ENCODE results near the gene RPS19BP1.

Gene RPS19BP1

GRCh38 chr22:39532215-39533073, at the start of gene RPS19BP1:
Gene RPS19BP1, minus strand, starts transcription at chr22:39532748. Its CDS starts 10 bp downstream, at chr22:39532738.
- Histone ChIP-seq H3K4me3 (ENCODE audit: low read length in 2 of 2) (peak within 1 kb of the TSS; percentile 77 to 92), H3K27ac (ENCODE audit: low read depth in 2 of 2, low read length in 2 of 2) (peak within 1 kb of the TSS; percentile 79 to 91), H3K9ac (ENCODE audit: low read depth in 1 of 2, low read length in 2 of 2) (peak within 1 kb of the TSS; percentile 91 to 96), H3K36me3 (ENCODE audit: control insufficient read depth in 2 of 2, insufficient read depth in 2 of 2, low read length in 2 of 2) (peaks cover 3 to 21% of the 10 kb centered on the region in 2 donors), H3K4me1 (ENCODE audit: control insufficient read depth in 2 of 2, insufficient read depth in 2 of 2, low read length in 2 of 2) (peaks cover 44 to 45% of the 10 kb centered on the region in 2 donors), H3K27me3 (ENCODE audit: control insufficient read depth in 2 of 2, insufficient read depth in 2 of 2, low read length in 2 of 2) (no peaks in the 10 kb centered on the region), H3K9me3 (ENCODE audit: control insufficient read depth in 2 of 2, low read length in 2 of 2) (no peaks in the 10 kb centered on the region)

- H3K36me3 ChIP-seq (ENCODE audit: control insufficient read depth in 2 of 2, insufficient read depth in 2 of 2, low read length in 2 of 2): no peaks in the 10 kb centered on the region
- H3K9me3 ChIP-seq (ENCODE audit: control insufficient read depth in 2 of 2, low read length in 2 of 2): no peaks in the 10 kb centered on the region
- H3K4me1 ChIP-seq (ENCODE audit: control insufficient read depth in 2 of 2, insufficient read depth in 2 of 2, low read length in 2 of 2): no peaks in the 10 kb centered on the region
- peaks cover 0 to 7% of the 10 kb centered on the region in 2 donors for H3K27me3 ChIP-seq (ENCODE audit: control insufficient read depth in 2 of 2, insufficient read depth in 2 of 2, low read length in 2 of 2)
- no peak overlapping the region for H3K4me3 ChIP-seq (ENCODE audit: low read length in 2 of 2)
- H3K9ac ChIP-seq (ENCODE audit: low read depth in 1 of 2, low read length in 2 of 2): no peak overlapping the region
- no peak overlapping the region for H3K27ac ChIP-seq (ENCODE audit: low read depth in 2 of 2, low read length in 2 of 2)
Observed at GRCh38 chr22:39581303-39581702, 48.8 kb upstream of the RPS19BP1 start.

GRCh38 chr22:39580795-39581194, 48.2 kb upstream of the RPS19BP1 start:
- H3K27me3 ChIP-seq (ENCODE audit: control insufficient read depth in 2 of 2, insufficient read depth in 2 of 2, low read length in 2 of 2): peaks cover 0 to 7% of the 10 kb centered on the region in 2 donors
- H3K27ac ChIP-seq (ENCODE audit: low read depth in 2 of 2, low read length in 2 of 2): no peak overlapping the region
- H3K36me3 ChIP-seq (ENCODE audit: control insufficient read depth in 2 of 2, insufficient read depth in 2 of 2, low read length in 2 of 2): no peaks in the 10 kb centered on the region

GRCh38 chr22:39580006-39580441, 47.5 kb upstream of the RPS19BP1 start:
- no peak overlapping the region for H3K4me3 ChIP-seq (ENCODE audit: low read length in 2 of 2)
- no peak overlapping the region for H3K9ac ChIP-seq (ENCODE audit: low read depth in 1 of 2, low read length in 2 of 2)
- H3K4me1 ChIP-seq (ENCODE audit: control insufficient read depth in 2 of 2, insufficient read depth in 2 of 2, low read length in 2 of 2): no peaks in the 10 kb centered on the region
- H3K27ac ChIP-seq (ENCODE audit: low read depth in 2 of 2, low read length in 2 of 2): no peak overlapping the region
- no peaks in the 10 kb centered on the region for H3K36me3 ChIP-seq (ENCODE audit: control insufficient read depth in 2 of 2, insufficient read depth in 2 of 2, low read length in 2 of 2)
- H3K9me3 ChIP-seq (ENCODE audit: control insufficient read depth in 2 of 2, low read length in 2 of 2): no peaks in the 10 kb centered on the region
- H3K27me3 ChIP-seq (ENCODE audit: control insufficient read depth in 2 of 2, insufficient read depth in 2 of 2, low read length in 2 of 2): peaks cover 0 to 7% of the 10 kb centered on the region in 2 donors

More at GRCh38 chr22:39580795-39581194, 48.2 kb upstream of the RPS19BP1 start:
- Histone ChIP-seq H3K9me3 (ENCODE audit: control insufficient read depth in 2 of 2, low read length in 2 of 2) (no peaks in the 10 kb centered on the region), H3K9ac (ENCODE audit: low read depth in 1 of 2, low read length in 2 of 2) (no peak overlapping the region), H3K4me1 (ENCODE audit: control insufficient read depth in 2 of 2, insufficient read depth in 2 of 2, low read length in 2 of 2) (no peaks in the 10 kb centered on the region), H3K4me3 (ENCODE audit: low read length in 2 of 2) (no peak overlapping the region)

GRCh38 chr22:39577900-39578299, 45.4 kb upstream of the RPS19BP1 start:
- Histone ChIP-seq H3K36me3 (ENCODE audit: control insufficient read depth in 2 of 2, insufficient read depth in 2 of 2, low read length in 2 of 2) (no peaks in the 10 kb centered on the region), H3K9ac (ENCODE audit: low read depth in 1 of 2, low read length in 2 of 2) (no peak overlapping the region), H3K9me3 (ENCODE audit: control insufficient read depth in 2 of 2, low read length in 2 of 2) (no peaks in the 10 kb centered on the region), H3K27ac (ENCODE audit: low read depth in 2 of 2, low read length in 2 of 2) (no peak overlapping the region), H3K27me3 (ENCODE audit: control insufficient read depth in 2 of 2, insufficient read depth in 2 of 2, low read length in 2 of 2) (peaks cover 0 to 5% of the 10 kb centered on the region in 2 donors), H3K4me3 (ENCODE audit: low read length in 2 of 2) (no peak overlapping the region), H3K4me1 (ENCODE audit: control insufficient read depth in 2 of 2, insufficient read depth in 2 of 2, low read length in 2 of 2) (no peaks in the 10 kb centered on the region)

- H3K36me3 ChIP-seq (ENCODE audit: control insufficient read depth in 2 of 2, insufficient read depth in 2 of 2, low read length in 2 of 2): no peaks in the 10 kb centered on the region
- no peaks in the 10 kb centered on the region for H3K4me1 ChIP-seq (ENCODE audit: control insufficient read depth in 2 of 2, insufficient read depth in 2 of 2, low read length in 2 of 2)
- H3K9ac ChIP-seq (ENCODE audit: low read depth in 1 of 2, low read length in 2 of 2): no peak overlapping the region
- no peak overlapping the region for H3K4me3 ChIP-seq (ENCODE audit: low read length in 2 of 2)
- no peak overlapping the region for H3K27ac ChIP-seq (ENCODE audit: low read depth in 2 of 2, low read length in 2 of 2)
- H3K27me3 ChIP-seq (ENCODE audit: control insufficient read depth in 2 of 2, insufficient read depth in 2 of 2, low read length in 2 of 2): peaks cover 0 to 5% of the 10 kb centered on the region in 2 donors
- no peaks in the 10 kb centered on the region for H3K9me3 ChIP-seq (ENCODE audit: control insufficient read depth in 2 of 2, low read length in 2 of 2)
Observed at GRCh38 chr22:39577366-39577765, 44.8 kb upstream of the RPS19BP1 start.

GRCh38 chr22:39576027-39576426, 43.5 kb upstream of the RPS19BP1 start:
- Histone ChIP-seq H3K27me3 (ENCODE audit: control insufficient read depth in 2 of 2, insufficient read depth in 2 of 2, low read length in 2 of 2) (peaks cover 0 to 5% of the 10 kb centered on the region in 2 donors), H3K9me3 (ENCODE audit: control insufficient read depth in 2 of 2, low read length in 2 of 2) (no peaks in the 10 kb centered on the region), H3K9ac (ENCODE audit: low read depth in 1 of 2, low read length in 2 of 2) (no peak overlapping the region)

GRCh38 chr22:39575552-39575825, 42.9 kb upstream of the RPS19BP1 start:
- no peak overlapping the region for H3K4me3 ChIP-seq (ENCODE audit: low read length in 2 of 2)
- H3K4me1 ChIP-seq (ENCODE audit: control insufficient read depth in 2 of 2, insufficient read depth in 2 of 2, low read length in 2 of 2): no peaks in the 10 kb centered on the region
- H3K27ac ChIP-seq (ENCODE audit: low read depth in 2 of 2, low read length in 2 of 2): no peak overlapping the region
- H3K9ac ChIP-seq (ENCODE audit: low read depth in 1 of 2, low read length in 2 of 2): no peak overlapping the region
- H3K36me3 ChIP-seq (ENCODE audit: control insufficient read depth in 2 of 2, insufficient read depth in 2 of 2, low read length in 2 of 2): no peaks in the 10 kb centered on the region
- H3K27me3 ChIP-seq (ENCODE audit: control insufficient read depth in 2 of 2, insufficient read depth in 2 of 2, low read length in 2 of 2): peaks cover 0 to 5% of the 10 kb centered on the region in 2 donors
- no peaks in the 10 kb centered on the region for H3K9me3 ChIP-seq (ENCODE audit: control insufficient read depth in 2 of 2, low read length in 2 of 2)

More at GRCh38 chr22:39576027-39576426, 43.5 kb upstream of the RPS19BP1 start:
- Histone ChIP-seq H3K4me1 (ENCODE audit: control insufficient read depth in 2 of 2, insufficient read depth in 2 of 2, low read length in 2 of 2) (no peaks in the 10 kb centered on the region), H3K27ac (ENCODE audit: low read depth in 2 of 2, low read length in 2 of 2) (no peak overlapping the region), H3K4me3 (ENCODE audit: low read length in 2 of 2) (no peak overlapping the region), H3K36me3 (ENCODE audit: control insufficient read depth in 2 of 2, insufficient read depth in 2 of 2, low read length in 2 of 2) (no peaks in the 10 kb centered on the region)

- no peaks in the 10 kb centered on the region for H3K36me3 ChIP-seq (ENCODE audit: control insufficient read depth in 2 of 2, insufficient read depth in 2 of 2, low read length in 2 of 2)
- no peak overlapping the region for H3K4me3 ChIP-seq (ENCODE audit: low read length in 2 of 2)
- no peaks in the 10 kb centered on the region for H3K9me3 ChIP-seq (ENCODE audit: control insufficient read depth in 2 of 2, low read length in 2 of 2)
- peaks cover 0 to 5% of the 10 kb centered on the region in 2 donors for H3K27me3 ChIP-seq (ENCODE audit: control insufficient read depth in 2 of 2, insufficient read depth in 2 of 2, low read length in 2 of 2)
- H3K4me1 ChIP-seq (ENCODE audit: control insufficient read depth in 2 of 2, insufficient read depth in 2 of 2, low read length in 2 of 2): no peaks in the 10 kb centered on the region
- no peak overlapping the region for H3K9ac ChIP-seq (ENCODE audit: low read depth in 1 of 2, low read length in 2 of 2)
- H3K27ac ChIP-seq (ENCODE audit: low read depth in 2 of 2, low read length in 2 of 2): no peak overlapping the region
Observed at GRCh38 chr22:39574779-39575551, 42.4 kb upstream of the RPS19BP1 start.

GRCh38 chr22:39571538-39571937, 39.0 kb upstream of the RPS19BP1 start:
- Histone ChIP-seq H3K9me3 (ENCODE audit: control insufficient read depth in 2 of 2, low read length in 2 of 2) (no peaks in the 10 kb centered on the region), H3K36me3 (ENCODE audit: control insufficient read depth in 2 of 2, insufficient read depth in 2 of 2, low read length in 2 of 2) (no peaks in the 10 kb centered on the region), H3K9ac (ENCODE audit: low read depth in 1 of 2, low read length in 2 of 2) (no peak overlapping the region), H3K4me3 (ENCODE audit: low read length in 2 of 2) (no peak overlapping the region), H3K4me1 (ENCODE audit: control insufficient read depth in 2 of 2, insufficient read depth in 2 of 2, low read length in 2 of 2) (no peaks in the 10 kb centered on the region), H3K27me3 (ENCODE audit: control insufficient read depth in 2 of 2, insufficient read depth in 2 of 2, low read length in 2 of 2) (no peaks in the 10 kb centered on the region), H3K27ac (ENCODE audit: low read depth in 2 of 2, low read length in 2 of 2) (no peak overlapping the region)

Data from mucosa of rectum (tissue), 2 donors.